H1 (cell line): ENCODE results near the gene KCND1. TPM values are rescaled to one million over a fixed set of nuclear protein-coding genes. Genes with fewer than 3 reads are reported as not detected.

ENCODE experiments used
- CTCF ChIA-PET: fragments of 300-600 bp; sonication (Branson Sonifier 250); formaldehyde crosslinking; loops from one replicate; lab custom pipeline; 2021; ENCODE audit not compliant: partially characterized antibody; lab: Charles Lee
- POLR2A ChIA-PET: fragments of 300-600 bp; sonication (Branson Sonifier 250); formaldehyde crosslinking; loops from one replicate; lab custom pipeline; 2021; ENCODE audit warnings: inconsistent platforms; ENCODE audit not compliant: partially characterized antibody; lab: Charles Lee
- DNase-seq, 2 experiments: peaks; one replicate each; pipeline versions ENCODE4 v3.0.0 to v3.0.0-alpha.2; 2010 to 2022; ENCODE audit warnings: low spot score in 2 of 2, low read depth in 1 of 2, mixed read lengths in 1 of 2
- FAIRE-seq: peaks from 2 replicates; lab custom pipeline; 2011; peaks lifted over from hg19 to GRCh38; lab: Jason Lieb, UNC
- H2AFZ ChIP-seq: 2 replicates; pipeline ENCODE4 v1.8.1; 2012; ENCODE audit warnings: low read length, inconsistent platforms
- H2AK5ac ChIP-seq: 2 replicates; pipeline ENCODE4 v1.6.1; 2013; ENCODE audit warnings: low read depth, low read length
- H2BK120ac ChIP-seq: replicated peaks from 2 replicates; pipeline ENCODE3; 2013; ENCODE audit warnings: low read depth, low read length, inconsistent platforms
- H2BK12ac ChIP-seq: 2 replicates; pipeline ENCODE4 v1.6.1; 2013; ENCODE audit warnings: low read depth, low read length
- H2BK15ac ChIP-seq: 2 replicates; pipeline ENCODE4 v1.6.1; 2013; ENCODE audit warnings: low read length
- H2BK20ac ChIP-seq: 2 replicates; pipeline ENCODE4 v1.6.1; 2013; ENCODE audit warnings: low read length
- H2BK5ac ChIP-seq: 2 replicates; pipeline ENCODE4 v1.6.1; 2013; ENCODE audit warnings: low read depth, low read length
- H3K14ac ChIP-seq: 2 replicates; pipeline ENCODE4 v1.6.1; 2013; ENCODE audit warnings: inconsistent platforms; ENCODE audit not compliant: insufficient read length
- H3K18ac ChIP-seq: 2 replicates; pipeline ENCODE4 v1.6.1; 2013; ENCODE audit warnings: low read length; ENCODE audit errors: extremely low read depth
- H3K23ac ChIP-seq: 2 replicates; pipeline ENCODE4 v1.6.1; 2013; ENCODE audit warnings: inconsistent platforms; ENCODE audit not compliant: insufficient read length
- H3K23me2 ChIP-seq: 2 replicates; pipeline ENCODE4 v1.6.1; 2013; ENCODE audit warnings: low read depth, low read length
- H3K27ac ChIP-seq: 2 replicates; pipeline ENCODE4 v1.6.1; 2011; ENCODE audit warnings: low read depth, low read length, inconsistent platforms
- H3K27me3 ChIP-seq, 4 experiments: replicated peaks in 1 of 4; 1 replicate in 1 of 4; 2 replicates in 3 of 4; pipeline versions ENCODE4 v1.6.1 to v1.8.1; 2011 to 2013; ENCODE audit warnings: low read length in 3 of 4, mild to moderate bottlenecking in 3 of 4, inconsistent platforms in 2 of 4, mixed read lengths in 2 of 4, moderate library complexity in 1 of 4; ENCODE audit not compliant: control insufficient read depth in 3 of 4, insufficient read depth in 3 of 4; ENCODE audit errors: extremely low read depth in 1 of 4
- H3K36me3 ChIP-seq, 4 experiments: 2 replicates each; pipeline versions ENCODE4 v1.6.1 to v1.8.1; 2011 to 2013; ENCODE audit warnings: mild to moderate bottlenecking in 4 of 4, low read length in 3 of 4, moderate library complexity in 2 of 4, control low read depth in 1 of 4, inconsistent platforms in 1 of 4; ENCODE audit not compliant: insufficient read depth in 4 of 4, control insufficient read depth in 2 of 4
- H3K4ac ChIP-seq: replicated peaks from 2 replicates; pipeline ENCODE3; 2013; ENCODE audit warnings: low read length, low read depth, mixed read lengths, inconsistent platforms; ENCODE audit not compliant: insufficient read length
- H3K4me1 ChIP-seq, 4 experiments: replicated peaks in 1 of 4; 1 replicate in 1 of 4; 2 replicates in 3 of 4; pipeline versions ENCODE4 v1.6.1 to v1.8.1; 2011 to 2013; ENCODE audit warnings: low read length in 3 of 4, inconsistent platforms in 2 of 4, mixed read lengths in 1 of 4; ENCODE audit not compliant: insufficient read depth in 4 of 4, control insufficient read depth in 3 of 4
- H3K4me2 ChIP-seq, 2 experiments: 2 replicates each; pipeline versions ENCODE4 v1.6.1 to v1.8.1; 2011 to 2013; ENCODE audit warnings: low read depth in 2 of 2, low read length in 2 of 2, control low read depth in 1 of 2, inconsistent platforms in 1 of 2, mild to moderate bottlenecking in 1 of 2; ENCODE audit not compliant: insufficient read depth in 1 of 2
- H3K4me3 ChIP-seq, 4 experiments: fragments of 200-600, 300-600 bp in 1 of 4; sonication (generic), shearing (Covaris generic), sonication (Bioruptor Twin) in 1 of 4; 2 replicates each; pipeline versions ENCODE4 v1.5.1 to v1.8.1; 2011 to 2016; ENCODE audit warnings: low read length in 4 of 4, low read depth in 3 of 4, control low read depth in 2 of 4, inconsistent platforms in 2 of 4, mild to moderate bottlenecking in 2 of 4, mixed read lengths in 1 of 4, moderate library complexity in 1 of 4; ENCODE audit not compliant: insufficient read depth in 2 of 4; ENCODE audit errors: extremely low read depth in 1 of 4
- H3K56ac ChIP-seq: replicated peaks from 2 replicates; pipeline ENCODE3; 2013; ENCODE audit warnings: low read depth, mild to moderate bottlenecking, mixed read lengths, low read length, inconsistent platforms; ENCODE audit not compliant: insufficient read length
- H3K79me1 ChIP-seq: 2 replicates; pipeline ENCODE4 v1.6.1; 2013; ENCODE audit warnings: low read depth, low read length, control low read depth
- H3K79me2 ChIP-seq, 2 experiments: 2 replicates each; pipeline versions ENCODE4 v1.6.1 to v1.8.1; 2012 to 2013; ENCODE audit warnings: low read length in 2 of 2, mild to moderate bottlenecking in 2 of 2, inconsistent platforms in 1 of 2; ENCODE audit not compliant: insufficient read depth in 2 of 2, control insufficient read depth in 1 of 2
- H3K9ac ChIP-seq, 4 experiments: replicated peaks in 1 of 4; 1 replicate in 1 of 4; 2 replicates in 3 of 4; pipeline versions ENCODE4 v1.6.1 to v1.8.1; 2011 to 2013; ENCODE audit warnings: low read depth in 3 of 4, low read length in 3 of 4, control low read depth in 2 of 4, mild to moderate bottlenecking in 2 of 4, moderate library complexity in 2 of 4, inconsistent platforms in 1 of 4; ENCODE audit errors: extremely low read depth in 1 of 4
- H3K9me3 ChIP-seq, 2 experiments: 2 replicates each; pipeline versions ENCODE4 v1.6.1 to v1.8.1; 2012 to 2013; ENCODE audit warnings: mild to moderate bottlenecking in 2 of 2, moderate library complexity in 2 of 2, control low read depth in 1 of 2, inconsistent platforms in 1 of 2, low read depth in 1 of 2, low read length in 1 of 2, mixed read lengths in 1 of 2; ENCODE audit not compliant: insufficient read depth in 2 of 2
- H4K20me1 ChIP-seq, 2 experiments: replicated peaks in 1 of 2; 2 replicates each; pipeline versions ENCODE3 to v1.8.1; 2011 to 2013; ENCODE audit warnings: inconsistent platforms in 2 of 2, low read length in 2 of 2, mild to moderate bottlenecking in 1 of 2; ENCODE audit not compliant: insufficient read depth in 2 of 2, control insufficient read depth in 1 of 2
- H4K5ac ChIP-seq: 2 replicates; pipeline ENCODE4 v1.6.1; 2013; ENCODE audit warnings: low read length, low read depth, mixed read lengths, inconsistent platforms; ENCODE audit not compliant: insufficient read length
- H4K8ac ChIP-seq: 2 replicates; pipeline ENCODE4 v1.8.0; 2013; ENCODE audit warnings: mild to moderate bottlenecking, moderate library complexity, low read length, inconsistent platforms; ENCODE audit not compliant: insufficient read depth; ENCODE audit errors: extremely low read depth
- H4K91ac ChIP-seq: replicated peaks from 2 replicates; pipeline ENCODE3; 2013; ENCODE audit warnings: low read length, mixed read lengths, inconsistent platforms; ENCODE audit not compliant: insufficient read length
- ATF3 ChIP-seq: IDR thresholded peaks from 2 replicates; pipeline ENCODE4 v1.6.1; 2011; ENCODE audit warnings: low read depth, mild to moderate bottlenecking, low read length; ENCODE audit not compliant: insufficient read depth
- CTBP2 ChIP-seq: IDR thresholded peaks from 2 replicates; pipeline ENCODE4 v1.7.0; 2011; ENCODE audit warnings: borderline replicate concordance, mild to moderate bottlenecking, moderate library complexity, mixed read lengths, low read length; ENCODE audit not compliant: insufficient read depth, insufficient read length
- HDAC6 ChIP-seq: IDR thresholded peaks from one replicate; pipeline ENCODE4 v1.7.1; 2012; ENCODE audit warnings: low read depth, mild to moderate bottlenecking, inconsistent platforms, low read length, moderate library complexity
- KDM5A ChIP-seq: fragments of 200-600 bp; IDR thresholded peaks from 2 replicates; pipeline ENCODE4 v1.7.1; 2012; ENCODE audit warnings: mild to moderate bottlenecking, low read length, inconsistent platforms, mixed read lengths
- NANOG ChIP-seq: IDR thresholded peaks from 2 replicates; pipeline ENCODE4 v1.6.1; 2011; ENCODE audit warnings: low read length, low read depth, mild to moderate bottlenecking, inconsistent platforms; ENCODE audit not compliant: insufficient read depth, poor library complexity, severe bottlenecking
- RAD21 ChIP-seq, 2 experiments: IDR thresholded peaks in 1 of 2; conservative IDR thresholded peaks in 1 of 2; 2 replicates each; pipeline ENCODE4 v1.6.1; 2011; ENCODE audit warnings: low read depth in 2 of 2, low read length in 2 of 2, improper control_type of control experiment in 1 of 2, inconsistent platforms in 1 of 2, mild to moderate bottlenecking in 1 of 2, moderate library complexity in 1 of 2
- SIRT6 ChIP-seq: IDR thresholded peaks from one replicate; pipeline ENCODE4 v1.7.1; 2012; ENCODE audit warnings: low read length, inconsistent platforms
- WGBS, 2 experiments: shearing (Covaris generic) in 1 of 2; methylation state at CpG; one replicate each; pipeline versions ENCODE4 v1.1.6 to v1.1.7; 2013 to 2015; ENCODE audit warnings: low lambda C conversion rate in 2 of 2, mixed read lengths in 2 of 2, inconsistent platforms in 1 of 2, low coverage in 1 of 2, missing lambda C conversion rate in 1 of 2; ENCODE audit not compliant: insufficient replicate concordance in 2 of 2, insufficient coverage in 1 of 2, insufficient read length in 1 of 2; ENCODE audit errors: extremely low coverage in 1 of 2, missing lambda C conversion rate in 1 of 2; 5-methylcytosine and 5-hydroxymethylcytosine counted together
- polyA plus RNA-seq, 7 experiments: library from polyadenylated mRNA; depleted of rRNA in 3 of 7; stranded (reverse) in 5 of 7; unstranded in 2 of 7; fragments of >200 nt in 5 of 7; fragments of 200-250 nt in 2 of 7; gene quantifications; 1 replicate in 5 of 7; 2 replicates in 1 of 7; 4 replicates in 1 of 7; pipeline versions ENCODE4 v1.2.1 to v1.2.3, GENCODE V29; 2011 to 2013; ENCODE audit warnings: missing spikeins in 2 of 7, mixed read lengths in 2 of 7
- total RNA-seq: library from RNA; stranded (reverse); fragmentation: NEBNext Ultra II Directional; extraction: Animal tissue kit (Norgen Biotek cat#: 25700); gene quantifications from 2 replicates; pipeline ENCODE4 v1.2.1, GENCODE V29; 2021

Gene KCND1
- total and polyA plus RNA-seq, 2 of the 8 experiments (the other 6 are each of a cell fraction or from before 2014, with no cell fraction given) = 3.1 to 6.8 TPM

DNA sequence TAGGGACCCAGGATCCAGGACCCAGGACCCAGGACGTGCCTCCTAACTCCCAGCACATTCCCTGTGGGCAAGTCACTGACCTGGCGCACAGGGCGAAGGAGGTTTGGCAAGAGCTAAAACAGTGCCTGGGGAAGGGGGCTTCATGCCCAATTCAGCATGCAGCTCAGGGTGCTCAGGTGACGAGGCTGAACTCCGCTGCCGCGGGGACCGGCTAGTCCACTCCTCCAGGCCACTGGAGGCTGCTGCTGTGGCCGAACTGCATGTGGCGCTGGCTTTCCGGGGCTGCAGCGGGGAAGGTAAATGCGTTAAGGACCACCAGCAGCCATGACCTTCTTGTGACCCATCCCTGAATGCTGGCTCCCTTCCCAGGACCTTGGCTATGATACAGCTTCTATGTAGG is 47.9 kb downstream of the KCND1 start:
- Histone ChIP-seq H3K18ac (no peak overlapping the region), H3K27ac (no peak overlapping the region; the same call in 1 of the 2 replicates), H3K27me3 (no peaks in the 10 kb centered on the region), H3K56ac (no peak overlapping the region), H4K8ac (peak overlapping the region; percentile 1; the same call in 1 of the 2 replicates), H3K4ac (no peak overlapping the region), H3K79me2 (peaks cover 4 to 30% of the 10 kb centered on the region in 2 experiments), H4K5ac (no peak overlapping the region), H2BK12ac (0 out of 2 replicates have a peak overlapping the region, but pooled peaks have one; percentile 75), H2BK15ac (no peak overlapping the region), H3K9me3 (no peaks in the 10 kb centered on the region), H2BK20ac (no peak overlapping the region), H3K36me3 (peaks cover 0 to 33% (median 14%) of the 10 kb centered on the region in 4 experiments; a peak in 6 of 8 replicates), H3K79me1 (no peaks in the 10 kb centered on the region), H3K9ac (no peak overlapping the region), H2AK5ac (no peak overlapping the region), H2BK5ac (0 out of 2 replicates have a peak overlapping the region, but pooled peaks have one; percentile 39), H3K4me2 (no peak overlapping the region), H4K91ac (no peak overlapping the region), H2BK120ac (no peak overlapping the region), H3K23me2 (peaks cover 11% of the 10 kb centered on the region), H2AFZ (no peak overlapping the region)
- POLR2A ChIA-PET = interaction anchor here (0.9 to 30.9 kb wide), 3 partner anchors 9 to 31 kb away, joined by 3 to 572 read pairs (median 572); partner anchors contain the start of genes PIM2 and SLC35A2
- 86% methylated on average over 8 of the region's 13 CpGs; no CpG with 5 or more reads in 1 of the 2 experiments for WGBS, 2 experiments
- no peak for DNase-seq
- TF ChIP-seq KDM5A (no peak), SIRT6 (no peak), HDAC6 (no peak), CTBP2 (no peak), ATF3 (no peak), NANOG (no peak), RAD21 (IDR thresholded peaks at IDR 0.05 in 1 of 2, conservative IDR thresholded peaks at IDR 0.05 in 1 of 2; ENCODE audit: low read depth in 2 of 2, low read length in 2 of 2) (no peak)
- TF ChIP-seq, all 59 proteins: peak for 0
- no peak overlapping the region for H3K14ac ChIP-seq
- no peak overlapping the region for H3K4me3 ChIP-seq
- no peaks in the 10 kb centered on the region for H4K20me1 ChIP-seq
- FAIRE-seq = no peak
- no peak overlapping the region for H3K23ac ChIP-seq
- CTCF ChIA-PET = interaction anchor here (1.2 to 1.7 kb wide), 2 partner anchors 14 to 17 kb away, joined by 4 to 5 read pairs; no protein-coding TSS in a partner anchor
- peaks cover 8 to 26% (median 20%) of the 10 kb centered on the region in 4 experiments; a peak in 6 of 7 replicates for H3K4me1 ChIP-seq
